Dedifferentiated amniotic fluid mesenchymal stem cell (primary cell): ENCODE data around the gene CTRB1.
"Not testable (repeated sequence)": the region's sequence is repeated elsewhere in the genome, so short reads cannot be mapped to it uniquely, and the experiment has no call there.

Experiments used
- DNase-seq: peaks from one replicate; pipeline ENCODE4 v3.0.0-alpha.2; 2016; ENCODE audit errors: extremely low spot score

Gene CTRB1

GRCh38 chr16:75240633-75241032, 21.8 kb downstream of the CTRB1 start:
- not testable (repeated sequence) for DNase-seq

DNA sequence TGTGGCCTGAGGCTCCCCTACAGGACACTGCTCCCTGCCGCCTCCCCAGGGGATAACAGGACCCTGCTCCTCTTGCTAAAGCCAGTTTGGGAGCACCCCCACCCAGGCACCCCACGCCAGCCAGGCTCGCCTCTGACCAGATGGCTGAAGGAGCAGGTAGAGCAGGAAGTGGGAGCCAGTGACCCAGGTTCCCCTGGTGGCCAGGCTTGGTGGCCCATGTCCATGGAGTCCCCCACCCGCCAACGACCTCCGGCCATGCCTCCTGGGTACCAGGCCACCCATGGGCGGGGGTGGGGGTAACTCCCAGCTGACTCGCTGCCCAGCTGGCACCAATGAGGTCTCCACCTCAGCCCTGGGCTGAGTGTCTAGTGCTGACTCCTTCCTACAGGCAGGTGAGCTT, 22.6 kb downstream of the CTRB1 start:
- DNase-seq: no peak

GRCh38 chr16:75241955-75242354, 23.2 kb downstream of the CTRB1 start:
- no peak for DNase-seq

- DNase-seq: not testable (repeated sequence)
These were observed 23.8 kb downstream of the CTRB1 start for GRCh38 chr16:75242436-75243078.

- DNase-seq: no peak
These were observed 25.0 kb downstream of the CTRB1 start for GRCh38 chr16:75243667-75244224.

GRCh38 chr16:75244225-75244809, 25.5 kb downstream of the CTRB1 start:
- no peak for DNase-seq

GRCh38 chr16:75244844-75245758, 26.3 kb downstream of the CTRB1 start:
- peak; percentile 92 for DNase-seq

GRCh38 chr16:75246504-75247205, 27.9 kb downstream of the CTRB1 start:
- no peak for DNase-seq

- DNase-seq: no peak
These were observed 28.5 kb downstream of the CTRB1 start for GRCh38 chr16:75247249-75247648.

- DNase-seq: no peak
These were observed 29.4 kb downstream of the CTRB1 start for GRCh38 chr16:75248142-75248535.

DNA sequence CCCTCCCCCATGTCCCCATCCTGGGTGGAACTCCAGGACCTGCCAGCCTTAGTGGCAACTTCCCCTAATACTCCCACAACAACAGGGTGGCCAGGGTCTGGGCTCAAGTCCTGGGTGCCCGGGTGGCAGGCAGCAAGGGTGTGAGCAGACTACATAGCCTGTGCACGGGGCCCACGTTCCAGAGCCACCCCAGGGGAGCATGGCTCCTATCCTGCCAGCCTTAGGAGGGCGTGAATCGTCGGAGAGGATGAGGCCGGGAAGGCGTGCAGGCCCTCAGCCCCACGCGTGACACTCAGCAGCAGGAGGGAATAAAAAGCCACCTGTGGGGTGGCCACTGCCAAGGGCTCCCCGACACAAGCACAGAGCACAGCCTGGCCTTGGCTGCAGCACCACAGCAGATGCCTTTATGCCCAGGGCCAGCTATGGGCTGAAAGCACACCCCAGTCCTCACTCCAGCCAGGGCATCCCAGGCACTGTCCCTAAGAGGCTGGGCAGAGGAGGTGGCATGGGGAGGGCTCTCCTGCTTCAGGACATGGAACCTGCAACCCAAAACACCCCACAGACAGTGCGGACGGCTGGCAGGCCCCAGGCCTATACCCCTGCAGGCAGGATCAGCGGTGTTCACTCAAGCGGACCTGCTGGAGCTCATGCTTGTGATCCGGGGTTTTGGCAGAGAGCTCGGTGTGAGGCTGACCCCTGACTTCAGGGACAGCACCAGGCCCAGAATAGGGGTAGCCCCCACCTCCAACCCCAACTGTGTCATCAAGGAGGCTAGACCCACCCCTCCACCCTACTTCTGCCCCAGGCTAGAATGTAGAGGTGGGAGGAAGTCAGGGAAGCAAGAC, 30.0 kb downstream of the CTRB1 start:
- no peak for DNase-seq

DNA sequence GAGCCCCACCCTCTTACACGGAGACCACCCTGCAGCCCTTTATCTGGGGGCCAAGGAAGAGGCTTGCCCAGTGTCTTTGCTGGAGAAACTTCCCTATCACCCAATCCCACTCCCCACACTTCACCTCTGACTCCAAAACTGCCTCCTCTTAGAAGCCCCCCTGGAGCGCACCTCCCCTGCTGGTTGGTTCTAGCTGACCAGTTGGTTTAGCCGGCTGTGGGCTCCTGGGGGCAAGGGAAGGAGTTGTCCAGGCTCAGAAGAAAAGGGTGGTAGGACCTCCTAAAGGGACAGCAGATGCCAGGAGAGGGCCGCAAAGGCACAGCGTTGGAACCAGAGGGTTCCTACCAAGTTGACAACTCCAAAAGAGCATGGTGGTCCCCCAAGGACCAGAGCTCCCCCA, 30.7 kb downstream of the CTRB1 start:
- DNase-seq: no peak

DNA sequence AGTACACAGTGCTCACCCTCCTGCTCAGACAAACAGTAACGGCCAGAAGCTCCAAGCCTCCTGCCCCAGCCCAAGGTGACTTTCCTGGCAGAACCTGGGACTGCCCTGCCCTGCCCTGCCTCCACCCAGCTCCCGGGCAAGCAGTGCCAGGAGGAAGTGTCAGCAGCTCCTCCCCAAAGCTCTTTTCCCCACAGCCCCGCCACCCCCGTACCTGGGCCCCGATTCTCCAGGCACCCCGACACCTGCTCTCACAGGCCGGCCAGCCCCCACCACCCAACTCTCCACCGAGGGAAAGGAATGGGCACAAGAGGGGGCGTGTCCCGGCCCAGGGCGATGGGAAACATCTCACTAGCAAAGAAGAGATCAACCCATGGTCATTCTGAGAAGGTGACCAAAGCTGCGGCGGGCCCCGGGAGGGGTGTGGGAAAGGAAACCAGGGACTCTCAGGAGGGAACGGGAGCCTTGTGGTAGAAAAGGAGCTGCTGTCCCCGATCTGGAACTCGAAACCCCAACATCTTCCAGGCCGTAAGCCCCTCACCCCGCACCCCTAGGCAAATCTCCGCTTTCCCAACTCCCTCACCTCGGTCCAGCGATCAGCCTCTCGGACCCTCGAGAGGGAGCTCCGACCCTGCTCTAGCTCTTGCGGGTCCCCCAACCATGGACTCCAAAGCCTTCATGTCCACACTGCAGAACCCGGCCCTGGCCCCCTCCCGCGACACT, 31.5 kb downstream of the CTRB1 start:
- DNase-seq: no peak

GRCh38 chr16:75250809-75251279, 32.1 kb downstream of the CTRB1 start:
- DNase-seq: no peak

GRCh38 chr16:75251280-75252048, 32.7 kb downstream of the CTRB1 start, which contains the start of gene BCAR1:
TSS of gene BCAR1 (minus strand) at chr16:75251624. CDS start at chr16:75251482, 142 bp downstream.
- DNase-seq: peak; percentile 87

GRCh38 chr16:75252049-75252864, 33.5 kb downstream of the CTRB1 start:
- no peak for DNase-seq

DNA sequence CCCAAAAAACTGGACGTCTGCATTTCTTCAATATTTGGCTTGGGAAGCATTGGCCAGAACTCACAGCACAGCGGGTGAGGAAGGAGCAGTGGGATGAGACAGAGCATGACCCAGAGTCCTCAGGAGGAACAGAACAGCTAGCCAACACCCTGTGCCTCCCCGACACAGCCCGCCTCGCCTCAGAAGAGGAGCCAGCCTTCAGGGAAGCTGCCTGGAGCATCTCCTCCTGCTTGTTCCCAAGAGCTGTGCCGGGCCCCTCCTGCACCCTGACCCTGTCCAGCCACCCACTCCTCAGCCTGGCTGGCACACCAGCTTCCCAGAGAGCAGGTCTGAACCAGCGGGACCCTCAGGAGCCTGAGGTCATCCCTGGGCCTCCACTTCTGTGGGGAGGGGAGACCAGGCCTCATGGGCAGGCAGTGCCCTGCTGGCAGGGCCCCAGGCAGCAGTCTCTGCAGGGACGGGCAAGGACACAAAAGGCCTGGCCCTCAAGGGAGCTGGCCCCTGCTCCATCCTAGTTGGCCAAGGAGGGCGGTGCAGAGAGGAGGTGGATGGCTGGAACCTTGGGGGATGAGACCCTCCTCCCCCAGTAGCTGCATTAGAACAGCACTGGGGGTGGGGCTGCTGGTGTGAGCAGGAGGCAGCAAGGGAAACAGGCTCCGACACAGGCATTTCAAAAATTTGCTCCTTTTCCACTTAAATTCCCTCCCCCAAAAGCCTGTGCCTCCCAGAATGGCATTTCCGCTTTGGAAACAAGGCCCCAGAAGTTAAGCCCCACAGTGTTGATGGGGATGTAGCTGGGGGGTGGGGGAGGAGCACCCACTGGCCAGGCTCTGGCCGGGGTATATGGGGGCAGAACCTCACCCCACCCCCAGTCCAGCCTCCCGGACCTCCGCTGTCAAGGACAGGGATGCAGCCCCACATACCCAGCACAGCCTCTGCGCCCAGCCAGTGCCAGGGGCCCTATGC, 34.4 kb downstream of the CTRB1 start:
- peak; percentile 71 for DNase-seq
